K562 (cell line): ENCODE data around the gene GALNT5. TPM values are rescaled to one million over a fixed set of nuclear protein-coding genes. Genes with fewer than 3 reads are reported as not detected.
A peak's percentile ranks its signal among the peaks of the same experiment; 100 is the strongest.

Source experiments
- CBFA2T2 ChIP-seq: fragments of 450-650 bp; conservative IDR thresholded peaks from 2 replicates; pipeline ENCODE4 v1.6.1; 2017; ENCODE audit warnings: mild to moderate bottlenecking
- FIP1L1 ChIP-seq: fragments of 200-400 bp; formaldehyde crosslinking; IDR thresholded peaks from 2 replicates; pipeline ENCODE4 v1.6.1; 2018; ENCODE audit warnings: mild to moderate bottlenecking, low read depth, low read length; ENCODE audit not compliant: poor library complexity, severe bottlenecking
- FOXO4 ChIP-seq: fragments of 450-650 bp; formaldehyde crosslinking; IDR thresholded peaks from 2 replicates; pipeline ENCODE4 v1.4.0; 2020; ENCODE audit warnings: mild to moderate bottlenecking, moderate library complexity
- KAT8 ChIP-seq: fragments of 450-650 bp; IDR thresholded peaks from 2 replicates; pipeline ENCODE4 v1.6.1; 2016; ENCODE audit warnings: low read depth, mild to moderate bottlenecking
- LEF1 ChIP-seq: fragments of 450-650 bp; IDR thresholded peaks from 2 replicates; pipeline ENCODE4 v1.6.1; 2016; ENCODE audit warnings: mild to moderate bottlenecking
- MGA ChIP-seq: fragments of 450-650 bp; IDR thresholded peaks from 2 replicates; pipeline ENCODE4 v1.6.1; 2016; ENCODE audit warnings: mild to moderate bottlenecking, moderate library complexity
- TCF3 ChIP-seq: sonication (generic); formaldehyde crosslinking; IDR thresholded peaks from 2 replicates; pipeline ENCODE4 v1.4.0; 2020; ENCODE audit warnings: mild to moderate bottlenecking, missing genetic modification reagents
- ZNF197 ChIP-seq: fragments of 200-800 bp; sonication (Bioruptor generic); IDR thresholded peaks from 2 replicates; pipeline ENCODE4 v1.6.1; 2016; ENCODE audit warnings: low read depth, missing genetic modification characterization, missing compliant biosample characterization
- ZNF609 ChIP-seq: sonication (generic); formaldehyde crosslinking; IDR thresholded peaks from 2 replicates; pipeline ENCODE4 v1.8.1; 2023; ENCODE audit warnings: missing genetic modification reagents, mild to moderate bottlenecking, borderline replicate concordance
- polyA plus RNA-seq, 8 experiments: library from polyadenylated mRNA; depleted of rRNA in 4 of 8; stranded (reverse) in 5 of 8; unstranded in 3 of 8; fragments of >200 nt; fragmentation: Nextera tagmentation in 2 of 8; fragmentation: Illumina TruSeq in 1 of 8; extraction: Ambion mirVana in 2 of 8; extraction: Trizol in 1 of 8; gene quantifications; 2 replicates each; pipeline versions ENCODE4 v1.2.1 to v1.2.3, GENCODE V29; 2011 to 2014; ENCODE audit warnings: inconsistent platforms in 1 of 8, missing spikeins in 1 of 8
- total RNA-seq, 7 experiments: library from RNA; depleted of rRNA in 6 of 7; stranded (reverse); fragments of >200 nt in 6 of 7; fragmentation: Illumina TruSeq in 2 of 7; extraction: Trizol in 2 of 7; gene quantifications; 2 replicates each; pipeline versions ENCODE4 v1.2.1 to v1.2.3, GENCODE V29; 2011 to 2021; ENCODE audit warnings: low replicate concordance in 1 of 7

Gene GALNT5
- total and polyA plus RNA-seq, 9 of the 15 experiments (the other 6 are each of a cell fraction or from before 2014, with no cell fraction given) = 21.6 to 73.0 (median 54.7) TPM

- TF ChIP-seq ZNF609 (CRISPR knock-in tag) = no peak
- no peak for TF ChIP-seq LEF1
- TF ChIP-seq MGA = no peak
- TF ChIP-seq TCF3 = no peak
- TF ChIP-seq ZNF197 (CRISPR knock-in tag) = 0 out of 2 replicates have a peak, but pooled peaks have one; percentile 10
- TF ChIP-seq FIP1L1 = no peak
- TF ChIP-seq CBFA2T2 = no peak
- no peak for TF ChIP-seq KAT8
- no peak for TF ChIP-seq FOXO4 (CRISPR knock-in tag)
These were observed 3.2 kb downstream of the GALNT5 start (continued) for GRCh38 chr2:157260533-157261198.
